Endodermal cell (in vitro differentiated cells): ENCODE measurements around the gene LCAT. TPM values are rescaled to one million over a fixed set of nuclear protein-coding genes. Genes with fewer than 3 reads are reported as not detected.

Experiments used
- DNase-seq: peaks from one replicate; pipeline ENCODE4 v3.0.0-alpha.2; 2017
- H3K27ac ChIP-seq: 2 replicates; pipeline ENCODE4 v1.5.1; 2013; ENCODE audit warnings: mild to moderate bottlenecking, low read depth, low read length, moderate library complexity
- H3K27me3 ChIP-seq: 2 replicates; pipeline ENCODE4 v1.6.1; 2013; ENCODE audit warnings: mild to moderate bottlenecking, low read length, moderate library complexity; ENCODE audit not compliant: insufficient read depth, control insufficient read depth, poor library complexity, severe bottlenecking
- H3K36me3 ChIP-seq: 2 replicates; pipeline ENCODE4 v1.7.0; 2013; ENCODE audit warnings: mild to moderate bottlenecking, low read length, moderate library complexity; ENCODE audit not compliant: control insufficient read depth, insufficient read depth
- H3K4me1 ChIP-seq: one replicate; pipeline ENCODE4 v1.7.0; 2013; ENCODE audit warnings: low read length; ENCODE audit not compliant: control insufficient read depth, insufficient read depth
- H3K4me3 ChIP-seq: 2 replicates; pipeline ENCODE4 v1.5.1; 2013; ENCODE audit warnings: mild to moderate bottlenecking, low read length, moderate library complexity
- H3K9ac ChIP-seq: 2 replicates; pipeline ENCODE4 v1.6.1; 2013; ENCODE audit warnings: mild to moderate bottlenecking, low read length, moderate library complexity; ENCODE audit not compliant: poor library complexity, severe bottlenecking; ENCODE audit errors: extremely low read depth
- H3K9me3 ChIP-seq: 2 replicates; pipeline ENCODE4 v1.6.1; 2013; ENCODE audit warnings: mild to moderate bottlenecking, low read length, moderate library complexity; ENCODE audit not compliant: control insufficient read depth
- H3K27ac Mint-ChIP-seq: 2 replicates; pipeline ENCODE4 v1.8.0; 2020; ENCODE audit warnings: mixed read lengths
- H3K27me3 Mint-ChIP-seq: 2 replicates; pipeline ENCODE4 v1.8.0; 2021; ENCODE audit warnings: mild to moderate bottlenecking, mixed read lengths; ENCODE audit not compliant: insufficient read depth
- H3K36me3 Mint-ChIP-seq: 2 replicates; pipeline ENCODE4 v1.8.0; 2020; ENCODE audit warnings: low read depth, mixed read lengths
- H3K4me1 Mint-ChIP-seq: 2 replicates; pipeline ENCODE4 v1.8.0; 2020; ENCODE audit warnings: mixed read lengths
- H3K4me3 Mint-ChIP-seq: 2 replicates; pipeline ENCODE4 v1.8.0; 2020; ENCODE audit warnings: mild to moderate bottlenecking, moderate library complexity, mixed read lengths
- H3K9me3 Mint-ChIP-seq: 2 replicates; pipeline ENCODE4 v1.8.0; 2020; ENCODE audit warnings: mild to moderate bottlenecking, mixed read lengths
- WGBS, 2 experiments: methylation state at CpG; one replicate each; pipeline versions ENCODE4 v1.1.5 to v1.1.7; 2013; ENCODE audit warnings: missing lambda C conversion rate in 2 of 2, mixed read lengths in 1 of 2; ENCODE audit not compliant: insufficient coverage in 1 of 2, insufficient read length in 1 of 2; 5-methylcytosine and 5-hydroxymethylcytosine counted together
- total RNA-seq, 2 donors: library from RNA; stranded (reverse); fragmentation: NEBNext Ultra II Directional in 1 of 2; extraction: Animal tissue kit (Norgen Biotek cat#: 25700) in 1 of 2; gene quantifications; 2 replicates in 1 of 2; 3 replicates in 1 of 2; pipeline ENCODE4 v1.2.1, GENCODE V29; 2021
- TF ChIP-seq, protein P1 (sequence below): fragments of 200-600 bp; sonication (generic); conservative IDR thresholded peaks from 2 replicates; pipeline ENCODE4 v1.5.0; 2021; ENCODE audit warnings: antibody characterized with exemption, mild to moderate bottlenecking

Gene LCAT
- total RNA-seq, 2 donors from 2014 or later = 8.4 to 14.3 TPM

- H3K9me3 Mint-ChIP-seq = no peaks in the 10 kb centered on the region
- DNase-seq = no peak
- peaks cover 15% of the 10 kb centered on the region for H3K36me3 Mint-ChIP-seq
- no peaks in the 10 kb centered on the region for H3K9me3 ChIP-seq
- H3K36me3 ChIP-seq = peaks cover 7% of the 10 kb centered on the region
- no peak overlapping the region for H3K27ac Mint-ChIP-seq
- no peaks in the 10 kb centered on the region for H3K4me1 Mint-ChIP-seq
- no peak overlapping the region for H3K9ac ChIP-seq
- no peaks in the 10 kb centered on the region for H3K4me1 ChIP-seq
- no peaks in the 10 kb centered on the region for H3K27me3 Mint-ChIP-seq
- no peak overlapping the region for H3K27ac ChIP-seq
- H3K4me3 Mint-ChIP-seq = no peak overlapping the region
- WGBS, 2 experiments = 91 to 95% methylated on average over 3 to 4 of the region's 4 CpGs
- H3K27me3 ChIP-seq = no peaks in the 10 kb centered on the region
- H3K4me3 ChIP-seq = no peak overlapping the region
- TF ChIP-seq, protein P1, sequence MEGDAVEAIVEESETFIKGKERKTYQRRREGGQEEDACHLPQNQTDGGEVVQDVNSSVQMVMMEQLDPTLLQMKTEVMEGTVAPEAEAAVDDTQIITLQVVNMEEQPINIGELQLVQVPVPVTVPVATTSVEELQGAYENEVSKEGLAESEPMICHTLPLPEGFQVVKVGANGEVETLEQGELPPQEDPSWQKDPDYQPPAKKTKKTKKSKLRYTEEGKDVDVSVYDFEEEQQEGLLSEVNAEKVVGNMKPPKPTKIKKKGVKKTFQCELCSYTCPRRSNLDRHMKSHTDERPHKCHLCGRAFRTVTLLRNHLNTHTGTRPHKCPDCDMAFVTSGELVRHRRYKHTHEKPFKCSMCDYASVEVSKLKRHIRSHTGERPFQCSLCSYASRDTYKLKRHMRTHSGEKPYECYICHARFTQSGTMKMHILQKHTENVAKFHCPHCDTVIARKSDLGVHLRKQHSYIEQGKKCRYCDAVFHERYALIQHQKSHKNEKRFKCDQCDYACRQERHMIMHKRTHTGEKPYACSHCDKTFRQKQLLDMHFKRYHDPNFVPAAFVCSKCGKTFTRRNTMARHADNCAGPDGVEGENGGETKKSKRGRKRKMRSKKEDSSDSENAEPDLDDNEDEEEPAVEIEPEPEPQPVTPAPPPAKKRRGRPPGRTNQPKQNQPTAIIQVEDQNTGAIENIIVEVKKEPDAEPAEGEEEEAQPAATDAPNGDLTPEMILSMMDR = no peak
Measured at GRCh38 chr16:67902831-67903230, 41.1 kb downstream of the LCAT start.

GRCh38 chr16:67901734-67902133, 42.2 kb downstream of the LCAT start:
- no peak overlapping the region for H3K27ac Mint-ChIP-seq
- TF ChIP-seq, protein P1 = no peak
- no peak overlapping the region for H3K9ac ChIP-seq
- no peak overlapping the region for H3K4me3 ChIP-seq
- 93 to 96% methylated on average over 3 to 5 of the region's 5 CpGs for WGBS, 2 experiments
- H3K27me3 Mint-ChIP-seq = no peaks in the 10 kb centered on the region
- peaks cover 7% of the 10 kb centered on the region for H3K36me3 ChIP-seq
- DNase-seq = no peak
- no peaks in the 10 kb centered on the region for H3K4me1 Mint-ChIP-seq
- no peak overlapping the region for H3K4me3 Mint-ChIP-seq
- H3K27ac ChIP-seq = no peak overlapping the region
- peaks cover 15% of the 10 kb centered on the region for H3K36me3 Mint-ChIP-seq
- H3K9me3 Mint-ChIP-seq = no peaks in the 10 kb centered on the region
- no peaks in the 10 kb centered on the region for H3K9me3 ChIP-seq
- H3K4me1 ChIP-seq = no peaks in the 10 kb centered on the region
- no peaks in the 10 kb centered on the region for H3K27me3 ChIP-seq

GRCh38 chr16:67897231-67897630, 46.7 kb downstream of the LCAT start:
- DNase-seq = no peak
- Mint-ChIP-seq H3K4me3 (no peak overlapping the region), H3K27ac (no peak overlapping the region), H3K36me3 (no peaks in the 10 kb centered on the region), H3K27me3 (no peaks in the 10 kb centered on the region), H3K9me3 (no peaks in the 10 kb centered on the region), H3K4me1 (peaks cover 16% of the 10 kb centered on the region)
- Histone ChIP-seq H3K36me3 (no peaks in the 10 kb centered on the region), H3K4me3 (no peak overlapping the region), H3K27ac (no peak overlapping the region), H3K27me3 (no peaks in the 10 kb centered on the region), H3K9me3 (no peaks in the 10 kb centered on the region), H3K9ac (no peak overlapping the region), H3K4me1 (no peaks in the 10 kb centered on the region)
- WGBS, 2 experiments = 97 to 100% methylated on average over 3 of the region's 3 CpGs
- TF ChIP-seq, protein P1 = no peak
